Omental fat pad (tissue), 4 donors: ENCODE data around the gene CDS2. TPM values are rescaled to one million over a fixed set of nuclear protein-coding genes. Genes with fewer than 3 reads are reported as not detected.

ENCODE experiments used
- ATAC-seq: fragments of 150-250 bp; one replicate; pipeline ENCODE4 v1.9.1; 2016; ENCODE audit warnings: mild to moderate bottlenecking, moderate library complexity; ENCODE audit not compliant: low FRiP score
- DNase-seq: peaks from one replicate; pipeline ENCODE4 v3.0.0-alpha.2; 2019; ENCODE audit warnings: low spot score
- total RNA-seq, 4 donors: library from RNA; depleted of rRNA; stranded (reverse); fragments of >200 nt; gene quantifications; one replicate each; pipeline ENCODE4 v1.1.0, GENCODE V29; 2016
- TF ChIP-seq, protein P1 (sequence below), 3 donors: fragments of 450-650 bp; IDR thresholded peaks; one replicate each; pipeline ENCODE4 v1.5.1; 2016 to 2017; ENCODE audit warnings: antibody characterized with exemption in 3 of 3, mild to moderate bottlenecking in 3 of 3, moderate library complexity in 2 of 3

The CDS2 gene
- total RNA-seq, 4 donors from 2014 or later: 27.5 to 49.5 (median 35.5) TPM

DNA sequence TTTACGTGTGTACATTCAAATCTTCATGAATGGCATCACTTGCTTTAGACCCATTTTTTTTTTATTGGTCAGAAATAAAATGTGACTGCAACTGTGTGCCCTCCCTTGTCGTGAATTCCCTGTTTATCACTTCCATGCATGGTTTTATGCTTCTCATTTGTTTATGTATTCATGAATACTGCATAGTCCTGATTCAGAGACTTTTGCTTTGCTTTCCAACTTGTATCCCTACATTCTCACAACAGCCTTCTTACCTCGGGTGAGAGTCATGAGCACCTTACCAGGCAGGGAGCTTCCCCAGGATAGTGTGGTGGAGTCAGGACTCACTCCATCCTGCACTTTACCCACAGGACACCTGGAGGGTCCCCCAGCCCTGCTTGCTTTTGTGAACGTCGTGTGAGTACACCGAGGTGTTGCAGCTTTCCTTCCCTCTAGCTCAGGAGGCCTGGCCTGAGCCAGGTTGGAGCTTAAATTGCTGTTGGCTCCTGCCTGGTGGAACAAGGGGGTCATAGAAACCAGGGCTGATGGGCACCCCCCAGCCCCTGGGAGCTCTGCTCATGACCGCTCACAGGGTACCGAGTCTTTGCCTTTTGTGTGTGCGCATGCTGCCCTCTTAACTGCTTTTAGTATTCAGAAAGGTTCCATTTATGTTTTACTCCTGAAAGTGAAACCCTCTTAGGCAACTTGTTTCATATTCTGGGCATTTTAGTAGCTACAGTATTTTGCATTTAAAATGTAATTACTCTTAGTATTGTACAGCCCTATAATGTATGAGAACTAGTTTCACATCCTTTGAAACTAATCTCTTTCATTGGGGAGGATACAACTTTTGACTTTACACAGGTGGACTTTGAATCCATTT, 66.0 kb downstream of the CDS2 start:
- no peak for ATAC-seq
- TF ChIP-seq, protein P1, sequence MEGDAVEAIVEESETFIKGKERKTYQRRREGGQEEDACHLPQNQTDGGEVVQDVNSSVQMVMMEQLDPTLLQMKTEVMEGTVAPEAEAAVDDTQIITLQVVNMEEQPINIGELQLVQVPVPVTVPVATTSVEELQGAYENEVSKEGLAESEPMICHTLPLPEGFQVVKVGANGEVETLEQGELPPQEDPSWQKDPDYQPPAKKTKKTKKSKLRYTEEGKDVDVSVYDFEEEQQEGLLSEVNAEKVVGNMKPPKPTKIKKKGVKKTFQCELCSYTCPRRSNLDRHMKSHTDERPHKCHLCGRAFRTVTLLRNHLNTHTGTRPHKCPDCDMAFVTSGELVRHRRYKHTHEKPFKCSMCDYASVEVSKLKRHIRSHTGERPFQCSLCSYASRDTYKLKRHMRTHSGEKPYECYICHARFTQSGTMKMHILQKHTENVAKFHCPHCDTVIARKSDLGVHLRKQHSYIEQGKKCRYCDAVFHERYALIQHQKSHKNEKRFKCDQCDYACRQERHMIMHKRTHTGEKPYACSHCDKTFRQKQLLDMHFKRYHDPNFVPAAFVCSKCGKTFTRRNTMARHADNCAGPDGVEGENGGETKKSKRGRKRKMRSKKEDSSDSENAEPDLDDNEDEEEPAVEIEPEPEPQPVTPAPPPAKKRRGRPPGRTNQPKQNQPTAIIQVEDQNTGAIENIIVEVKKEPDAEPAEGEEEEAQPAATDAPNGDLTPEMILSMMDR (IDR thresholded peaks at IDR 0.05): no peak
- DNase-seq: no peak

DNA sequence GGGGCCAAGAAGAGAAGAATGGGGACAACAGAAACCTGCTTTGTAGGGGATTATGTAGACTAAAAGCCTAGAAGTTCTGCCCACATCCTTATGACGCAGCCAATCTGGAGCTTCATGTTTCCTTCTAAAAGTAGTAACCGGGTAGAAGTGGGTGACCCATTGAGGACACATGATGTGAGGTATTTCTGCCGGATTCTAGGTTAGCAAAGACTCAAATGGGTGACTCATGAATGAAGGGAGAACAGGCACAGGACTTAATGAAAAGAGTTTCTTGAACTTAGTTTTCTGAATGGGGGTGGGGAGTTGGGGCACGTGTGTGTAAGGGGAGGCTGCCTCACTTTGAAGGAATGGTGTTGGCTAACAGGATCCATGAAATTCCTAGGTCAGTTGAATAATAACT, 68.8 kb downstream of the CDS2 start:
- DNase-seq: no peak
- TF ChIP-seq, protein P1 (IDR thresholded peaks at IDR 0.05): no peak

DNA sequence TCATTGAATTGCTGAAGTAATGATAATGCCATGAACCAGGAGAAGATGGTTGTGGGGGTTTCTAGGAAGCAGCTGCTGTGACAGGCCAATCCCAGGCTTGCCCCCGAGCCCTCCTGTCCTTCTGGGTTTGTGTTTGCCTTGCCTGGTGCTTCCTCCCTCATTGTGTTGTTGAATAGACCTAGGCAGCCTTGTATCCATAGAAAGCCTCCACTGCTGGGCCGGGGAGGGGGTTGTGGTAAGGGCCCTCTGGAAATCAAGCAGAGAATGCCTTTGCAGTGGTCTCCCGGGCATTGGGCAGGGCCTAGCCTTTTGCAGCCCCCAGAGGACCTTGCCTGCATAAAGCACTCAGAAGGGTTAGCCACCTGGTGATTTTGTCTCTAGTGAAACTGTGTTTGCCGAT, 69.3 kb downstream of the CDS2 start:
- DNase-seq (no peak), ATAC-seq (no peak)
- TF ChIP-seq, protein P1 (IDR thresholded peaks at IDR 0.05): no peak

More for the DNA sequence above, 68.8 kb downstream of the CDS2 start:
- no peak for ATAC-seq

DNA sequence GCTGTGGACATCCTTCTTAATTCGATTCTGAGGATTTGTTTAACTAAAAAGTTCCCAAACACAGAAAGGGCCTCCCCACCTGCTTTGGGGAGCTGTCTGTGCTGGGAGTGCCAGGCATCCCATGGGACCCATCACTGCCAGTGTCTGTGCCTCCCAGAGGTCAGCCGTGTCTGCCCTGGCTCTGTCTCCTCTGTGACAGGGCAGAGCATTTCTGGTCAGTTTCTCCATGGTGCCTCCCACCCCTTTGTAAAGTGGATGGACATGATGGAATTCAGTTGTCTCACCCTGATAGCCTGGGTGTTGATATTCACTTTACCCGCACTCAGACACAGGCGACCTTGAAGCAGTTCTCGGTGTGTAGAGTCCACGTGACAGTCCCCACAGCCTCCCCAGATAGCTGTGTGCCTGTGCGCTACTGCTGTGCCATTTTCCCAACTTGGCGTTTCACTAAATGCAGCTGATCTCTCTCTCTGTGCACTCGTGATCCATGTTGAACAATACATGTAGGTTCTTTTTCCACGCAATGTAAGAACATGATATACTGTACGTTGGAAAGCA, 70.5 kb downstream of the CDS2 start:
- no peak for DNase-seq
- no peak for ATAC-seq

DNA sequence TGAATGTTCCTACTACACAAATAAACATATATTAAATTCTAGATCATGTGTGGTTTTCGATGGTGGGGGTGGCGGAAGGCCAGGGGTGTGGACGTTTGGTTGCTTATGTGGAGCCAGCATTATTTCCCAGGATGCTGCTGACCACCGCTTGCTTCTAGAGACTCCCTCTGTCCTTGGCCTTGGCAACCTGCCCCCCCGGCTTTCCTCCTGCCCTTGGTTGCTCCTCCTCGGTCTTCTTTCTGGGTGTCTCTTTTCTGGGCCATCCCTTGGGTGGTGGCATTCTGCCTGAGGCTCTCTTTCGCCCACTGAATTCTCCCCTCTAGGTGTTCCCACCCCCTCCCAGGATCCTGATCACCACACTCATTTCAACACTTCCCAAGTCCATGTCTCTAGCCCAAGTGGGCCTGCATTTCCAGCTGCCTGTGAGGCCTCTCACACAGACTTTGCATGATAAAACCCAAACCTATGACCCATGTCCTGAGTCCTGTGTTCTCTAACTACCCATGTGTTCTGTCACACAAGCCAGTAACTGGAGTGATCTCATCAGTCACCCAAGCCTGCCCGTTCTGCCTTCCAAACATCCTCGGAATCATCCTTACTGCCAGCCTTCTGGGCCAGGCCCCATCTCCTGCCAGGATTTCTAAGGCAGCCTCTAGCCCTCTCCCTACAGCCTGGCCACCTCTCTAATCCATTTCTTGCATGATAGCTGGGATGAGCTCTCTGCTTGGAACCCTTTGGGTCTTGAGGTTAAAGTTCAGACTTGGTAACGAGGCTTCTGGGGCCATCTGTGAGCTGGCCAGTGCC, 71.2 kb downstream of the CDS2 start:
- DNase-seq: no peak
- TF ChIP-seq, protein P1 (IDR thresholded peaks at IDR 0.05): no peak
- ATAC-seq: no peak

More for the DNA sequence above, 70.5 kb downstream of the CDS2 start:
- TF ChIP-seq, protein P1 (IDR thresholded peaks at IDR 0.05): no peak

DNA sequence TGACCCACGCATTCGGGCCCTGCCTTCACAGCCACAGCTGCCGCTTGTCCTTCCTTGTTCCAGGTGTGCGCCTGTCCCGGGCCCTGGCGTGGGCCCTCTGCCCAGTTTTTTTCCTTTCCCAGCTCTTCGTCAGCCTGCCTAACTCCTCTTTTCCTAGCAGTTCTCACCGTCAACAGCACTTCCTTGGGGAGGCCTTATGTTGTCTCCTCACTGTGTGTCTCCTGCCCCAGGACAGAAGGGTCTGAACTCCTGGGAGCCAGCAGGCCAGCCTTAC, 71.8 kb downstream of the CDS2 start:
- TF ChIP-seq, protein P1 (IDR thresholded peaks at IDR 0.05): no peak
- DNase-seq (no peak), ATAC-seq (no peak)
